ENCODE results near the gene MRPL11.

The MRPL11 gene

GRCh38 chr11:66428933-66429332, 9.7 kb downstream of the MRPL11 start:
- DNase-seq = no peak

- DNase-seq = no peak
Measured at GRCh38 chr11:66426314-66426713, 12.3 kb downstream of the MRPL11 start.

- no peak for DNase-seq
Measured at GRCh38 chr11:66421492-66422205, 17.0 kb downstream of the MRPL11 start.

- peak; percentile 91 for DNase-seq
Measured at GRCh38 chr11:66420671-66421476, 17.8 kb downstream of the MRPL11 start, which contains the start of gene NPAS4. NPAS4 (plus strand) TSS chr11:66421035; CDS start chr11:66421180, 145 bp downstream.

- peak; percentile 19 for DNase-seq
Measured at GRCh38 chr11:66419825-66420224, 18.8 kb downstream of the MRPL11 start.

GRCh38 chr11:66418986-66419308, 19.7 kb downstream of the MRPL11 start:
- no peak for DNase-seq

GRCh38 chr11:66418168-66418985, 20.3 kb downstream of the MRPL11 start:
- DNase-seq = peak; percentile 11

- DNase-seq = no peak
Measured at GRCh38 chr11:66417000-66417399, 21.6 kb downstream of the MRPL11 start.

GRCh38 chr11:66415423-66415822, 23.2 kb downstream of the MRPL11 start:
- no peak for DNase-seq

GRCh38 chr11:66414120-66414934, 24.3 kb downstream of the MRPL11 start:
- DNase-seq = no peak

GRCh38 chr11:66413167-66413566, 25.5 kb downstream of the MRPL11 start:
- DNase-seq = no peak

GRCh38 chr11:66412110-66412509, 26.5 kb downstream of the MRPL11 start:
- no peak for DNase-seq

GRCh38 chr11:66411323-66411722, 27.3 kb downstream of the MRPL11 start:
- DNase-seq = no peak

GRCh38 chr11:66410191-66410590, 28.5 kb downstream of the MRPL11 start:
- no peak for DNase-seq

GRCh38 chr11:66409226-66409625, 29.4 kb downstream of the MRPL11 start:
- no peak for DNase-seq

- peak; percentile 96 for DNase-seq
Measured at GRCh38 chr11:66408488-66409214, 30.0 kb downstream of the MRPL11 start.

GRCh38 chr11:66407651-66408050, 31.0 kb downstream of the MRPL11 start:
- no peak for DNase-seq

GRCh38 chr11:66393954-66394353, 44.7 kb downstream of the MRPL11 start:
- DNase-seq = no peak

GRCh38 chr11:66391322-66391721, 47.3 kb downstream of the MRPL11 start:
- no peak for DNase-seq

- DNase-seq = peak; percentile 61
Measured at GRCh38 chr11:66388780-66389386, 49.8 kb downstream of the MRPL11 start.
